Breast epithelium (tissue), 3 donors: ENCODE results near the gene RTCB. TPM values are rescaled to one million over a fixed set of nuclear protein-coding genes. Genes with fewer than 3 reads are reported as not detected.

ENCODE experiments used
- total RNA-seq, 3 donors: library from RNA; depleted of rRNA; stranded (reverse); fragments of >200 nt; gene quantifications; one replicate each; pipeline ENCODE4 v1.1.0, GENCODE V29; 2016

Gene RTCB
- total RNA-seq, 3 donors from 2014 or later, result 75.4 to 84.6 (median 76.6) TPM

Other genes with a start within 250 kb of the RTCB start
- gene RFPL2, start 207.2 kb downstream of the RTCB start, total RNA-seq, result under 1 TPM in 1 of 3 donors, not detected in 2; 0.29 TPM
- gene SLC5A4, start 156.9 kb downstream of the RTCB start, total RNA-seq, result 1 to 10 TPM in 1 of 3 donors, under 1 TPM in 1, not detected in 1; 0.16 to 1.3 TPM
- gene RFPL3, start 54.4 kb downstream of the RTCB start, total RNA-seq, result not detected
- gene BPIFC, start 52.2 kb upstream of the RTCB start, total RNA-seq, result not detected
- gene FBXO7, start 62.6 kb upstream of the RTCB start, total RNA-seq, result 100 to 1,000 TPM in 2 of 3 donors, 10 to 100 TPM in 1; 73.7 to 119 (median 107) TPM